SK-N-MC (cell line): ENCODE data around the gene RBFA.

ENCODE experiments used
- DNase-seq: peaks from one replicate; pipeline ENCODE4 v3.0.0-alpha.2; 2011; ENCODE audit warnings: low read depth, low spot score
- H3K27ac ChIP-seq: fragments of 200-600 bp; sonication (generic); 2 replicates; pipeline ENCODE4 v1.5.1; 2016; ENCODE audit warnings: mixed run types
- H3K36me3 ChIP-seq: fragments of 200-600 bp; sonication (generic); 2 replicates; pipeline ENCODE4 v1.6.1; 2017; ENCODE audit warnings: antibody characterized with exemption, low read length, mixed read lengths; ENCODE audit not compliant: insufficient read depth
- H3K4me3 ChIP-seq: fragments of 200-600 bp; sonication (generic); 2 replicates; pipeline ENCODE4 v1.5.1; 2016
- H3K9ac ChIP-seq: fragments of 200-600 bp; sonication (generic); 2 replicates; pipeline ENCODE4 v1.8.0; 2017; ENCODE audit warnings: mixed run types, mixed read lengths; ENCODE audit not compliant: insufficient read length
- H3K9me3 ChIP-seq: fragments of 200-600 bp; sonication (generic); 2 replicates; pipeline ENCODE4 v1.6.1; 2017; ENCODE audit warnings: low read depth, mild to moderate bottlenecking, antibody characterized with exemption, low read length, moderate library complexity, mixed read lengths
- EZH2 ChIP-seq: fragments of 200-600 bp; sonication (generic); IDR thresholded peaks from one replicate; pipeline ENCODE4 v1.6.1; 2017; ENCODE audit warnings: antibody characterized with exemption
- FOXP2 ChIP-seq: optimal IDR thresholded peaks from 2 replicates; pipeline ENCODE3; 2011; ENCODE audit warnings: mild to moderate bottlenecking, moderate library complexity; ENCODE audit not compliant: insufficient read depth; ENCODE audit errors: extremely low read length, control extremely low read depth
- POLR2AphosphoS5 ChIP-seq: IDR thresholded peaks from 2 replicates; pipeline ENCODE4 v1.6.1; 2012; ENCODE audit warnings: mild to moderate bottlenecking, low read depth, low read length, borderline replicate concordance

The RBFA gene

GRCh38 chr18:80056095-80056494 is 21.9 kb downstream of the RBFA start:
- Histone ChIP-seq H3K4me3 (no peak overlapping the region), H3K9ac (no peak overlapping the region), H3K36me3 (no peaks in the 10 kb centered on the region), H3K27ac (no peak overlapping the region), H3K9me3 (no peaks in the 10 kb centered on the region)
- no peak for DNase-seq
- TF ChIP-seq POLR2AphosphoS5 (no peak), FOXP2 (no peak), EZH2 (no peak)

GRCh38 chr18:80059945-80060344 is 25.7 kb downstream of the RBFA start:
- no peak overlapping the region for H3K9ac ChIP-seq
- no peak overlapping the region for H3K4me3 ChIP-seq
- H3K9me3 ChIP-seq, result no peaks in the 10 kb centered on the region
- no peak for DNase-seq
- TF ChIP-seq FOXP2, result no peak
- no peak for TF ChIP-seq POLR2AphosphoS5
- TF ChIP-seq EZH2, result no peak
- no peaks in the 10 kb centered on the region for H3K36me3 ChIP-seq
- no peak overlapping the region for H3K27ac ChIP-seq

- TF ChIP-seq POLR2AphosphoS5, result no peak
- TF ChIP-seq EZH2, result no peak
- Histone ChIP-seq H3K27ac (no peak overlapping the region), H3K9ac (no peak overlapping the region)
Observed at GRCh38 chr18:80065705-80066104, 31.5 kb downstream of the RBFA start.

GRCh38 chr18:80067321-80067720 is 33.1 kb downstream of the RBFA start:
- H3K4me3 ChIP-seq, result no peak overlapping the region
- no peaks in the 10 kb centered on the region for H3K36me3 ChIP-seq
- H3K27ac ChIP-seq, result no peak overlapping the region
- DNase-seq, result no peak
- no peak overlapping the region for H3K9ac ChIP-seq
- TF ChIP-seq FOXP2 (no peak), POLR2AphosphoS5 (no peak), EZH2 (no peak)
- H3K9me3 ChIP-seq, result no peaks in the 10 kb centered on the region

More at GRCh38 chr18:80065705-80066104, 31.5 kb downstream of the RBFA start:
- Histone ChIP-seq H3K36me3 (no peaks in the 10 kb centered on the region), H3K9me3 (no peaks in the 10 kb centered on the region), H3K4me3 (no peak overlapping the region)
- no peak for DNase-seq

- Histone ChIP-seq H3K36me3 (no peaks in the 10 kb centered on the region), H3K4me3 (no peak overlapping the region), H3K27ac (no peak overlapping the region), H3K9ac (no peak overlapping the region), H3K9me3 (no peaks in the 10 kb centered on the region)
- DNase-seq, result no peak
- no peak for TF ChIP-seq FOXP2
Observed at GRCh38 chr18:80067897-80068296, 33.7 kb downstream of the RBFA start.

- Histone ChIP-seq H3K36me3 (no peaks in the 10 kb centered on the region), H3K4me3 (no peak overlapping the region), H3K9ac (no peak overlapping the region), H3K27ac (no peak overlapping the region), H3K9me3 (no peaks in the 10 kb centered on the region)
- no peak for TF ChIP-seq POLR2AphosphoS5
- TF ChIP-seq FOXP2, result no peak
- no peak for TF ChIP-seq EZH2
- no peak for DNase-seq
Observed at GRCh38 chr18:80068571-80069272, 34.5 kb downstream of the RBFA start.

GRCh38 chr18:80070825-80071224 is 36.6 kb downstream of the RBFA start:
- Histone ChIP-seq H3K36me3 (no peaks in the 10 kb centered on the region), H3K9me3 (no peaks in the 10 kb centered on the region), H3K27ac (no peak overlapping the region), H3K9ac (no peak overlapping the region), H3K4me3 (no peak overlapping the region)
- no peak for DNase-seq
- TF ChIP-seq EZH2, result no peak
- no peak for TF ChIP-seq POLR2AphosphoS5
- no peak for TF ChIP-seq FOXP2

GRCh38 chr18:80074183-80074582 is 39.9 kb downstream of the RBFA start:
- Histone ChIP-seq H3K4me3 (no peak overlapping the region), H3K27ac (no peak overlapping the region)

GRCh38 chr18:80074697-80075096 is 40.5 kb downstream of the RBFA start:
- H3K4me3 ChIP-seq, result no peak overlapping the region
- H3K9ac ChIP-seq, result no peak overlapping the region
- no peak for DNase-seq
- TF ChIP-seq EZH2 (no peak), POLR2AphosphoS5 (no peak), FOXP2 (no peak)
- H3K27ac ChIP-seq, result no peak overlapping the region
- H3K36me3 ChIP-seq, result no peaks in the 10 kb centered on the region
- no peaks in the 10 kb centered on the region for H3K9me3 ChIP-seq

More at GRCh38 chr18:80074183-80074582, 39.9 kb downstream of the RBFA start:
- no peaks in the 10 kb centered on the region for H3K9me3 ChIP-seq
- H3K36me3 ChIP-seq, result no peaks in the 10 kb centered on the region
- no peak overlapping the region for H3K9ac ChIP-seq
- TF ChIP-seq EZH2, result no peak
- no peak for TF ChIP-seq FOXP2
- DNase-seq, result no peak
